Activated CD8-positive, alpha-beta memory T cell treated with anti-CD3 and anti-CD28 coated beads, Interleukin-2, amount 50 U/mL, for 1 hour (primary cell): ENCODE measurements around the gene MYH9.
"Not testable (repeated sequence)": the region's sequence is repeated elsewhere in the genome, so short reads cannot be mapped to it uniquely, and the experiment has no call there.

Experiments
- DNase-seq: peaks from one replicate; pipeline ENCODE4 v3.0.0-alpha.2; 2020; ENCODE audit errors: extremely low read depth

MYH9 gene

GRCh38 chr22:36271951-36272350 is 115.8 kb downstream of the MYH9 start:
- not testable (repeated sequence) for DNase-seq

- DNase-seq: not testable (repeated sequence)
Observed at GRCh38 chr22:36271231-36271630, 116.5 kb downstream of the MYH9 start.

GRCh38 chr22:36267896-36268485 is 119.8 kb downstream of the MYH9 start:
- DNase-seq: no peak

- DNase-seq: no peak
Observed at GRCh38 chr22:36267058-36267457, 120.7 kb downstream of the MYH9 start.

GRCh38 chr22:36263886-36264664 is 123.7 kb downstream of the MYH9 start:
- DNase-seq: not testable (repeated sequence)

GRCh38 chr22:36263216-36263673 is 124.5 kb downstream of the MYH9 start:
- DNase-seq: not testable (repeated sequence)

GRCh38 chr22:36262307-36262706 is 125.5 kb downstream of the MYH9 start:
- not testable (repeated sequence) for DNase-seq

GRCh38 chr22:36261675-36262074 is 126.1 kb downstream of the MYH9 start:
- not testable (repeated sequence) for DNase-seq

GRCh38 chr22:36259615-36260300 is 128.0 kb downstream of the MYH9 start:
- no peak for DNase-seq

GRCh38 chr22:36258701-36259614 is 128.8 kb downstream of the MYH9 start:
- DNase-seq: no peak

- DNase-seq: no peak
Observed at GRCh38 chr22:36257948-36258670, 129.7 kb downstream of the MYH9 start.

- no peak for DNase-seq
Observed at GRCh38 chr22:36257308-36257707, 130.5 kb downstream of the MYH9 start.

- DNase-seq: no peak
Observed at GRCh38 chr22:36256478-36256877, 131.3 kb downstream of the MYH9 start.

- DNase-seq: not testable (repeated sequence)
Observed at GRCh38 chr22:36255572-36255971, 132.2 kb downstream of the MYH9 start.

GRCh38 chr22:36253523-36254490 is 134.0 kb downstream of the MYH9 start:
- DNase-seq: no peak

GRCh38 chr22:36252754-36253522 is 134.8 kb downstream of the MYH9 start, which contains the start of gene APOL1:
TSS of gene APOL1 (plus strand) at chr22:36253133. CDS start at chr22:36254956, 1,823 bp downstream.
- DNase-seq: no peak

GRCh38 chr22:36251979-36252608 is 135.7 kb downstream of the MYH9 start:
- DNase-seq: not testable (repeated sequence)

- not testable (repeated sequence) for DNase-seq
Observed at GRCh38 chr22:36250292-36250960, 137.3 kb downstream of the MYH9 start.
